GM18520 (cell line): ENCODE measurements around the gene SIK3.
"Not testable (repeated sequence)": the region's sequence is repeated elsewhere in the genome, so short reads cannot be mapped to it uniquely, and the experiment has no call there.

ENCODE experiments used
- ATAC-seq: cut with Tn5 transposase; IDR thresholded peaks from one replicate; pipeline ENCODE4 v1.9.1; 2021; ENCODE audit not compliant: unreplicated experiment

The SIK3 gene

GRCh38 chr11:116804001-116804400 lies 294.2 kb downstream of the SIK3 start:
- no peak for ATAC-seq

GRCh38 chr11:116801662-116802061 lies 296.6 kb downstream of the SIK3 start:
- not testable (repeated sequence) for ATAC-seq

- ATAC-seq = no peak
These were observed 297.6 kb downstream of the SIK3 start for GRCh38 chr11:116800610-116801009.

GRCh38 chr11:116798368-116798767 lies 299.9 kb downstream of the SIK3 start:
- no peak for ATAC-seq

- no peak for ATAC-seq
These were observed 300.4 kb downstream of the SIK3 start for GRCh38 chr11:116797816-116798215.

- ATAC-seq = no peak
These were observed 301.7 kb downstream of the SIK3 start for GRCh38 chr11:116796548-116796947.

GRCh38 chr11:116794851-116795250 lies 303.4 kb downstream of the SIK3 start:
- no peak for ATAC-seq

GRCh38 chr11:116793772-116794097 lies 304.5 kb downstream of the SIK3 start:
- no peak for ATAC-seq
